Measurements from ENCODE around the gene BOLA3.
A peak's percentile ranks its signal among the peaks of the same experiment; 100 is the strongest.
"Not testable (repeated sequence)": the region's sequence is repeated elsewhere in the genome, so short reads cannot be mapped to it uniquely, and the experiment has no call there.

The BOLA3 gene

GRCh38 chr2:74149247-74149525 is 1.5 kb upstream of the BOLA3 start:
- DNase-seq (ENCODE audit: low read depth, low spot score) = no peak

- DNase-seq (ENCODE audit: low read depth, low spot score) = no peak
These were observed 940 bp upstream of the BOLA3 start for GRCh38 chr2:74148457-74149246.

GRCh38 chr2:74146929-74147726 is 584 bp downstream of the BOLA3 start:
- no peak for DNase-seq (ENCODE audit: low read depth, low spot score)

- DNase-seq (ENCODE audit: low read depth, low spot score) = no peak
These were observed 5.4 kb downstream of the BOLA3 start for GRCh38 chr2:74142340-74142739.

- DNase-seq (ENCODE audit: low read depth, low spot score) = no peak
These were observed 8.9 kb downstream of the BOLA3 start for GRCh38 chr2:74138600-74139323.

- no peak for DNase-seq (ENCODE audit: low read depth, low spot score)
These were observed 9.8 kb downstream of the BOLA3 start for GRCh38 chr2:74137651-74138599.

- DNase-seq (ENCODE audit: low read depth, low spot score) = no peak
These were observed 15.8 kb downstream of the BOLA3 start for GRCh38 chr2:74131901-74132300.

GRCh38 chr2:74130211-74130995 is 17.3 kb downstream of the BOLA3 start:
- DNase-seq (ENCODE audit: low read depth, low spot score) = peak; percentile 18

GRCh38 chr2:74128206-74128605 is 19.5 kb downstream of the BOLA3 start:
- no peak for DNase-seq (ENCODE audit: low read depth, low spot score)

- not testable (repeated sequence) for DNase-seq (ENCODE audit: low read depth, low spot score)
These were observed 23.8 kb downstream of the BOLA3 start for GRCh38 chr2:74123955-74124354.

- DNase-seq (ENCODE audit: low read depth, low spot score) = not testable (repeated sequence)
These were observed 25.9 kb downstream of the BOLA3 start for GRCh38 chr2:74121846-74122245.

- peak; percentile 93 for DNase-seq (ENCODE audit: low read depth, low spot score)
These were observed 27.5 kb downstream of the BOLA3 start for GRCh38 chr2:74119912-74120825.

- no peak for DNase-seq (ENCODE audit: low read depth, low spot score)
These were observed 28.4 kb downstream of the BOLA3 start for GRCh38 chr2:74119339-74119738.

GRCh38 chr2:74111380-74111779 is 36.3 kb downstream of the BOLA3 start:
- no peak for DNase-seq (ENCODE audit: low read depth, low spot score)

GRCh38 chr2:74110537-74110936 is 37.2 kb downstream of the BOLA3 start:
- DNase-seq (ENCODE audit: low read depth, low spot score) = no peak

- no peak for DNase-seq (ENCODE audit: low read depth, low spot score)
These were observed 38.2 kb downstream of the BOLA3 start for GRCh38 chr2:74109551-74109950.

GRCh38 chr2:74107071-74107470 is 40.6 kb downstream of the BOLA3 start:
- peak; percentile 27 for DNase-seq (ENCODE audit: low read depth, low spot score)

GRCh38 chr2:74105413-74105812 is 42.3 kb downstream of the BOLA3 start:
- DNase-seq (ENCODE audit: low read depth, low spot score) = no peak

- DNase-seq (ENCODE audit: low read depth, low spot score) = no peak
These were observed 42.9 kb downstream of the BOLA3 start for GRCh38 chr2:74104839-74105238.
